K562 (cell line): ENCODE results near the gene BDH1. TPM values are rescaled to one million over a fixed set of nuclear protein-coding genes. Genes with fewer than 3 reads are reported as not detected.

Source experiments
- ATAC-seq: fragments of 200-7000 bp; cut with Tn5 transposase; 3 replicates; pipeline ENCODE4 v1.9.1; 2020; ENCODE audit warnings: moderate library complexity
- BruUV-seq: library from RNA; stranded (reverse); fragments of 400-500 nt; replicated peaks from 2 replicates; lab custom pipeline; 2021; lab: Mats Ljungman, UMichigan
- CTCF ChIA-PET: fragments of 300-600 bp; formaldehyde crosslinking; extraction: SDS; loops from one replicate; lab custom pipeline; 2021; ENCODE audit warnings: low intra/inter-chr PET ratio; lab: Yijun Ruan, JAX
- POLR2A ChIA-PET: fragments of 300-600, 350-650 bp; sonication (Branson Sonifier 250); formaldehyde crosslinking; extraction: SDS; loops from one replicate; lab custom pipeline; 2021; ENCODE audit warnings: antibody characterized with exemption, inconsistent platforms; lab: Yijun Ruan, JAX
- DNase-seq, 4 experiments: peaks; one replicate each; pipeline versions ENCODE4 v3.0.0 to v3.0.0-alpha.2; 2011 to 2018; ENCODE audit warnings: low spot score in 3 of 4, mixed read lengths in 3 of 4; ENCODE audit errors: extremely low read depth in 1 of 4
- FAIRE-seq: peaks from 2 replicates; lab custom pipeline; 2011; peaks lifted over from hg19 to GRCh38; lab: Jason Lieb, UNC
- H2AFZ ChIP-seq: 2 replicates; pipeline ENCODE4 v1.6.0; 2011; ENCODE audit warnings: low read depth, low read length, control low read depth, inconsistent platforms
- H3K27ac ChIP-seq: fragments of 200-600 bp; 3 replicates; pipeline ENCODE4 v1.8.0; 2011; ENCODE audit warnings: low read depth, mild to moderate bottlenecking, control low read depth, inconsistent platforms, low read length, moderate library complexity, mixed read lengths; ENCODE audit errors: extremely low read depth
- H3K27me3 ChIP-seq, 2 experiments: fragments of 300-600 bp in 1 of 2; 2 replicates in 1 of 2; 3 replicates in 1 of 2; pipeline versions ENCODE4 v1.6.0 to v1.8.0; 2011; ENCODE audit warnings: inconsistent platforms in 2 of 2, low read length in 2 of 2, mild to moderate bottlenecking in 1 of 2, mixed read lengths in 1 of 2, moderate library complexity in 1 of 2; ENCODE audit not compliant: control insufficient read depth in 2 of 2, insufficient read depth in 2 of 2
- H3K36me3 ChIP-seq: fragments of 300-600 bp; 3 replicates; pipeline ENCODE4 v1.8.0; 2011; ENCODE audit warnings: mild to moderate bottlenecking, low read length, inconsistent platforms; ENCODE audit not compliant: control insufficient read depth, insufficient read depth
- H3K4me1 ChIP-seq, 2 experiments: fragments of 200-600 bp in 1 of 2; replicated peaks in 1 of 2; 2 replicates in 1 of 2; 3 replicates in 1 of 2; pipeline versions ENCODE4 v1.5.1 to v1.8.0; 2011; ENCODE audit warnings: inconsistent platforms in 2 of 2, low read length in 2 of 2, mild to moderate bottlenecking in 1 of 2, mixed read lengths in 1 of 2, moderate library complexity in 1 of 2; ENCODE audit not compliant: control insufficient read depth in 2 of 2, insufficient read depth in 2 of 2
- H3K4me2 ChIP-seq: 2 replicates; pipeline ENCODE4 v1.6.1; 2011; ENCODE audit warnings: low read length, control low read depth, inconsistent platforms, mixed read lengths; ENCODE audit not compliant: insufficient read depth
- H3K4me3 ChIP-seq: fragments of 200-600 bp; sonication (generic), shearing (Covaris generic); 2 replicates; pipeline ENCODE4 v1.5.1; 2016; ENCODE audit warnings: control low read depth, inconsistent platforms
- H3K79me2 ChIP-seq: fragments of 200-600 bp; 3 replicates; pipeline ENCODE4 v1.8.0; 2011; ENCODE audit warnings: low read length, inconsistent platforms; ENCODE audit not compliant: control insufficient read depth, insufficient read depth
- H3K9ac ChIP-seq, 2 experiments: 2 replicates each; pipeline versions ENCODE4 v1.6.0 to v1.6.1; 2011; ENCODE audit warnings: low read depth in 2 of 2, low read length in 2 of 2, control low read depth in 1 of 2, inconsistent platforms in 1 of 2, mild to moderate bottlenecking in 1 of 2, mixed read lengths in 1 of 2; ENCODE audit not compliant: insufficient read depth in 1 of 2
- H3K9me1 ChIP-seq: one replicate; pipeline ENCODE4 v1.6.0; 2011; ENCODE audit warnings: inconsistent platforms, mild to moderate bottlenecking, low read length, moderate library complexity; ENCODE audit not compliant: control insufficient read depth, insufficient read depth
- H3K9me3 ChIP-seq: replicated peaks from 2 replicates; pipeline ENCODE4 v1.5.1; 2011; ENCODE audit warnings: low read depth, low read length, inconsistent platforms; ENCODE audit not compliant: control insufficient read depth, insufficient read depth
- H4K20me1 ChIP-seq: replicated peaks from 2 replicates; pipeline ENCODE4 v1.6.1; 2011; ENCODE audit warnings: low read length, inconsistent platforms, mixed read lengths; ENCODE audit not compliant: control insufficient read depth, insufficient read depth
- BCOR ChIP-seq: fragments of 450-650 bp; IDR thresholded peaks from 2 replicates; pipeline ENCODE4 v1.6.1; 2016
- BMI1 ChIP-seq: fragments of 150-350 bp; IDR thresholded peaks from 2 replicates; pipeline ENCODE4 v1.6.1; 2014; ENCODE audit warnings: low read length
- CHD1 ChIP-seq: fragments of 200-600 bp; sonication (generic); IDR thresholded peaks from one replicate; pipeline ENCODE4 v1.6.1; 2012; ENCODE audit warnings: mild to moderate bottlenecking, moderate library complexity, low read length, inconsistent platforms
- DDX20 ChIP-seq: fragments of 450-650 bp; IDR thresholded peaks from 2 replicates; pipeline ENCODE4 v1.6.1; 2016; ENCODE audit warnings: missing genetic modification characterization, low read depth, mild to moderate bottlenecking, missing compliant biosample characterization, moderate library complexity
- EZH2 ChIP-seq: IDR thresholded peaks from 2 replicates; pipeline ENCODE4 v1.6.1; 2012; ENCODE audit warnings: low read depth, mild to moderate bottlenecking, inconsistent platforms, low read length, borderline replicate concordance
- FOXA1 ChIP-seq: fragments of 450-650 bp; IDR thresholded peaks from 2 replicates; pipeline ENCODE4 v1.6.1; 2016; ENCODE audit warnings: mild to moderate bottlenecking, borderline replicate concordance
- IRF2 ChIP-seq: sonication (generic); formaldehyde crosslinking; IDR thresholded peaks from 2 replicates; pipeline ENCODE4 v1.8.1; 2022; ENCODE audit warnings: mild to moderate bottlenecking, missing genetic modification reagents
- MAFF ChIP-seq: IDR thresholded peaks from 2 replicates; pipeline ENCODE4 v1.6.1; 2012; ENCODE audit warnings: low read length, improper control_type of control experiment
- OTX1 ChIP-seq: fragments of 450-650 bp; formaldehyde crosslinking; IDR thresholded peaks from 2 replicates; pipeline ENCODE4 v1.4.0; 2022; ENCODE audit warnings: mild to moderate bottlenecking
- RBM25 ChIP-seq: fragments of 200-400 bp; formaldehyde crosslinking; IDR thresholded peaks from 2 replicates; pipeline ENCODE4 v1.6.1; 2018; ENCODE audit warnings: low read length, low read depth, moderate library complexity; ENCODE audit not compliant: severe bottlenecking
- SLC30A9 ChIP-seq: fragments of 250-450 bp; sonication (Bioruptor Pico); IDR thresholded peaks from 2 replicates; pipeline ENCODE4 v1.8.0; 2022; ENCODE audit warnings: mild to moderate bottlenecking, moderate library complexity
- SNIP1 ChIP-seq: fragments of 450-650 bp; IDR thresholded peaks from 2 replicates; pipeline ENCODE4 v1.7.1; 2017; ENCODE audit warnings: low read depth, mild to moderate bottlenecking
- SPI1 ChIP-seq: IDR thresholded peaks from 2 replicates; pipeline ENCODE4 v1.6.1; 2011; ENCODE audit warnings: low read depth, low read length, control low read depth, borderline replicate concordance
- ZNF3 ChIP-seq: fragments of 250-450 bp; sonication (Bioruptor Pico); IDR thresholded peaks from 2 replicates; pipeline ENCODE4 v1.5.0; 2021; ENCODE audit warnings: mild to moderate bottlenecking, moderate library complexity
- WGBS: fragments of 100-300 bp; shearing (Covaris generic); methylation state at CpG from one replicate; pipeline ENCODE4 v1.1.6; 2016; ENCODE audit warnings: low coverage, mixed read lengths; ENCODE audit not compliant: insufficient coverage; ENCODE audit errors: missing lambda C conversion rate; 5-methylcytosine and 5-hydroxymethylcytosine counted together
- in situ Hi-C: fragments of 300-500 bp; cut with MboI; formaldehyde crosslinking; loops from 4 replicates; pipeline ENCODE4 v1.15.0; 2018; ENCODE audit warnings: inconsistent platforms, mixed read lengths
- intact Hi-C: fragments of 100-400 bp; cut with micrococcal nuclease; formaldehyde crosslinking; loops from 2 replicates; pipeline ENCODE4 v1.14.2; 2022
- polyA plus RNA-seq, 8 experiments: library from polyadenylated mRNA; depleted of rRNA in 4 of 8; stranded (reverse) in 5 of 8; unstranded in 3 of 8; fragments of >200 nt; fragmentation: Nextera tagmentation in 2 of 8; fragmentation: Illumina TruSeq in 1 of 8; extraction: Ambion mirVana in 2 of 8; extraction: Trizol in 1 of 8; gene quantifications; 2 replicates each; pipeline versions ENCODE4 v1.2.1 to v1.2.3, GENCODE V29; 2011 to 2014; ENCODE audit warnings: inconsistent platforms in 1 of 8, missing spikeins in 1 of 8
- total RNA-seq, 7 experiments: library from RNA; depleted of rRNA in 6 of 7; stranded (reverse); fragments of >200 nt in 6 of 7; fragmentation: Illumina TruSeq in 2 of 7; extraction: Trizol in 2 of 7; gene quantifications; 2 replicates each; pipeline versions ENCODE4 v1.2.1 to v1.2.3, GENCODE V29; 2011 to 2021; ENCODE audit warnings: low replicate concordance in 1 of 7
- TF ChIP-seq, protein P1 (sequence below): fragments of 450-650 bp; formaldehyde crosslinking; conservative IDR thresholded peaks from 2 replicates; pipeline ENCODE4 v1.4.0; 2022; ENCODE audit warnings: mild to moderate bottlenecking, missing genetic modification characterization
- TF ChIP-seq, protein P2 (sequence below): fragments of 450-650 bp; formaldehyde crosslinking; IDR thresholded peaks from 2 replicates; pipeline ENCODE4 v1.4.0; 2020; ENCODE audit warnings: mild to moderate bottlenecking, mixed read lengths

Gene BDH1
- total and polyA plus RNA-seq, 9 of the 15 experiments (the other 6 are each of a cell fraction or from before 2014, with no cell fraction given): 0.07 to 0.89 (median 0.12) TPM; not detected in 3

DNA sequence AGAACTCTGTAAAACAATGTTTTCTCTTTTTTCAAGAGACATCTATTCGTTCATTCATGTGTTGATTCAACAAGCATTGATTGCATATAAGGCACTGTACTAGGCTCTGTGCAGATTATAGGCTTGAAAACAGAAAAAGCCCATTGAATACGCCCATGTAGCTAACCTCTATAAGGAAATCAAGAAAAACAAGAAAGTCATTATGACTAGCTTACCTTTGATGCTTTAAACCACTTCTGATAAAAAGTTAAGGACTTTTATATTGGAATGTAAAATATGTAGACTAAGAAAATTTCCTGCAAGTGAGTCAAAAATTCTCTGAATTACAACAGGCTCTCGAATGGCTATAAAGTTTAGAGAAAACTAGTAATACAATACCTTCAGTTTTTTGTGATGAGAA is 92.5 kb downstream of the BDH1 start:
- no peak overlapping the region for H2AFZ ChIP-seq
- peaks cover 12 to 43% of the 10 kb centered on the region in 2 experiments for H3K27me3 ChIP-seq
- no peaks in the 10 kb centered on the region for H3K4me1 ChIP-seq
- ChIA-PET CTCF (no interaction called here), POLR2A (interaction anchor here (0.5 kb wide), 1 partner anchor 142 kb away, joined by 3 read pairs; no protein-coding TSS in a partner anchor)
- H3K27ac ChIP-seq: no peak overlapping the region
- H3K4me3 ChIP-seq: no peak overlapping the region
- H3K36me3 ChIP-seq: no peaks in the 10 kb centered on the region
- no peak overlapping the region for H3K9ac ChIP-seq
- intact Hi-C loops: no loop called here
- H3K4me2 ChIP-seq: no peak overlapping the region
- H3K9me3 ChIP-seq: no peaks in the 10 kb centered on the region
- H3K9me1 ChIP-seq: no peaks in the 10 kb centered on the region
- DNase-seq: no peak
- no TSS peak for BruUV-seq
- TF ChIP-seq ZNF3 (0 out of 2 replicates have a peak, but pooled peaks have one; percentile 62), MAFF (no peak), SPI1 (no peak), FOXA1 (no peak), SNIP1 (no peak), OTX1 (CRISPR knock-in tag) (no peak), BCOR (peak; percentile 65), RBM25 (peak; percentile 94), BMI1 (no peak), SLC30A9 (no peak), CHD1 (no peak), DDX20 (tag) (no peak), IRF2 (CRISPR knock-in tag) (no peak), EZH2 (no peak)
- TF ChIP-seq, protein P1, sequence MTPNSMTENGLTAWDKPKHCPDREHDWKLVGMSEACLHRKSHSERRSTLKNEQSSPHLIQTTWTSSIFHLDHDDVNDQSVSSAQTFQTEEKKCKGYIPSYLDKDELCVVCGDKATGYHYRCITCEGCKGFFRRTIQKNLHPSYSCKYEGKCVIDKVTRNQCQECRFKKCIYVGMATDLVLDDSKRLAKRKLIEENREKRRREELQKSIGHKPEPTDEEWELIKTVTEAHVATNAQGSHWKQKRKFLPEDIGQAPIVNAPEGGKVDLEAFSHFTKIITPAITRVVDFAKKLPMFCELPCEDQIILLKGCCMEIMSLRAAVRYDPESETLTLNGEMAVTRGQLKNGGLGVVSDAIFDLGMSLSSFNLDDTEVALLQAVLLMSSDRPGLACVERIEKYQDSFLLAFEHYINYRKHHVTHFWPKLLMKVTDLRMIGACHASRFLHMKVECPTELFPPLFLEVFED (CRISPR knock-in tag): no peak
- TF ChIP-seq, protein P2, sequence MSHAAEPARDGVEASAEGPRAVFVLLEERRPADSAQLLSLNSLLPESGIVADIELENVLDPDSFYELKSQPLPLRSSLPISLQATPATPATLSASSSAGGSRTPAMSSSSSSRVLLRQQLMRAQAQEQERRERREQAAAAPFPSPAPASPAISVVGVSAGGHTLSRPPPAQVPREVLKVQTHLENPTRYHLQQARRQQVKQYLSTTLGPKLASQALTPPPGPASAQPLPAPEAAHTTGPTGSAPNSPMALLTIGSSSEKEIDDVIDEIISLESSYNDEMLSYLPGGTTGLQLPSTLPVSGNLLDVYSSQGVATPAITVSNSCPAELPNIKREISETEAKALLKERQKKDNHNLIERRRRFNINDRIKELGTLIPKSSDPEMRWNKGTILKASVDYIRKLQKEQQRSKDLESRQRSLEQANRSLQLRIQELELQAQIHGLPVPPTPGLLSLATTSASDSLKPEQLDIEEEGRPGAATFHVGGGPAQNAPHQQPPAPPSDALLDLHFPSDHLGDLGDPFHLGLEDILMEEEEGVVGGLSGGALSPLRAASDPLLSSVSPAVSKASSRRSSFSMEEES (CRISPR knock-in tag): no peak
- TF ChIP-seq, all 486 proteins: peak for 3
- H3K79me2 ChIP-seq: no peaks in the 10 kb centered on the region
- WGBS: 1% methylated on average over 3 of the region's 3 CpGs
- ATAC-seq (no peak), FAIRE-seq (no peak)
- in situ Hi-C loops: no loop called here
- H4K20me1 ChIP-seq: no peaks in the 10 kb centered on the region
